IPS-15b (cell line): ENCODE measurements around the gene NAA25.
A peak's percentile ranks its signal among the peaks of the same experiment; 100 is the strongest.

Experiments
- H3K27me3 ChIP-seq: one replicate; pipeline ENCODE4 v1.6.1; 2013; ENCODE audit warnings: low read length; ENCODE audit not compliant: control insufficient read depth, insufficient read depth
- H3K36me3 ChIP-seq: one replicate; pipeline ENCODE4 v1.6.1; 2013; ENCODE audit warnings: low read length; ENCODE audit not compliant: control insufficient read depth, insufficient read depth
- H3K4me1 ChIP-seq: one replicate; pipeline ENCODE4 v1.6.1; 2013; ENCODE audit warnings: mild to moderate bottlenecking, low read length; ENCODE audit not compliant: control insufficient read depth, insufficient read depth
- H3K4me3 ChIP-seq: one replicate; pipeline ENCODE4 v1.5.1; 2013; ENCODE audit warnings: low read depth, low read length
- H3K9ac ChIP-seq: one replicate; pipeline ENCODE4 v1.6.1; 2013; ENCODE audit warnings: low read depth, mild to moderate bottlenecking, low read length
- H3K9me3 ChIP-seq: one replicate; pipeline ENCODE4 v1.6.1; 2013; ENCODE audit warnings: mild to moderate bottlenecking, low read length; ENCODE audit not compliant: control insufficient read depth, insufficient read depth

The NAA25 gene

GRCh38 chr12:112108202-112109079 is at the start of gene NAA25:
Gene NAA25, minus strand, starts transcription at chr12:112108783. Its CDS starts 10 bp downstream, at chr12:112108773.
- H3K9ac ChIP-seq = peak within 1 kb of the TSS; percentile 98
- peaks cover 19% of the 10 kb centered on the region for H3K4me1 ChIP-seq
- no peaks in the 10 kb centered on the region for H3K27me3 ChIP-seq
- H3K36me3 ChIP-seq = no peaks in the 10 kb centered on the region
- H3K4me3 ChIP-seq = peak within 1 kb of the TSS; percentile 100
- no peaks in the 10 kb centered on the region for H3K9me3 ChIP-seq

GRCh38 chr12:112153893-112154219 is 45.3 kb upstream of the NAA25 start:
- no peak overlapping the region for H3K4me3 ChIP-seq
- no peaks in the 10 kb centered on the region for H3K4me1 ChIP-seq
- no peaks in the 10 kb centered on the region for H3K27me3 ChIP-seq
- no peak overlapping the region for H3K9ac ChIP-seq
- peaks cover 33% of the 10 kb centered on the region for H3K36me3 ChIP-seq
- H3K9me3 ChIP-seq = no peaks in the 10 kb centered on the region

- Histone ChIP-seq H3K9me3 (no peaks in the 10 kb centered on the region), H3K27me3 (no peaks in the 10 kb centered on the region), H3K4me3 (no peak overlapping the region), H3K4me1 (no peaks in the 10 kb centered on the region), H3K36me3 (peaks cover 33% of the 10 kb centered on the region), H3K9ac (no peak overlapping the region)
These were observed 44.8 kb upstream of the NAA25 start for GRCh38 chr12:112153181-112153892.

GRCh38 chr12:112151766-112152541 is 43.4 kb upstream of the NAA25 start:
- Histone ChIP-seq H3K9me3 (no peaks in the 10 kb centered on the region), H3K9ac (no peak overlapping the region), H3K27me3 (no peaks in the 10 kb centered on the region), H3K4me3 (no peak overlapping the region), H3K36me3 (peaks cover 33% of the 10 kb centered on the region), H3K4me1 (no peaks in the 10 kb centered on the region)

GRCh38 chr12:112149596-112149995 is 41.0 kb upstream of the NAA25 start:
- H3K9ac ChIP-seq = no peak overlapping the region
- H3K27me3 ChIP-seq = no peaks in the 10 kb centered on the region
- H3K36me3 ChIP-seq = peaks cover 48% of the 10 kb centered on the region
- H3K9me3 ChIP-seq = no peaks in the 10 kb centered on the region
- H3K4me3 ChIP-seq = no peak overlapping the region
- H3K4me1 ChIP-seq = no peaks in the 10 kb centered on the region

GRCh38 chr12:112148031-112148513 is 39.5 kb upstream of the NAA25 start:
- H3K36me3 ChIP-seq = peaks cover 47% of the 10 kb centered on the region

GRCh38 chr12:112146123-112146522 is 37.5 kb upstream of the NAA25 start:
- H3K9me3 ChIP-seq = no peaks in the 10 kb centered on the region
- H3K36me3 ChIP-seq = peaks cover 41% of the 10 kb centered on the region
- H3K4me1 ChIP-seq = no peaks in the 10 kb centered on the region
- no peak overlapping the region for H3K9ac ChIP-seq
- H3K27me3 ChIP-seq = no peaks in the 10 kb centered on the region
- no peak overlapping the region for H3K4me3 ChIP-seq

More at GRCh38 chr12:112148031-112148513, 39.5 kb upstream of the NAA25 start:
- H3K4me3 ChIP-seq = no peak overlapping the region
- no peak overlapping the region for H3K9ac ChIP-seq
- no peaks in the 10 kb centered on the region for H3K4me1 ChIP-seq
- H3K9me3 ChIP-seq = no peaks in the 10 kb centered on the region
- H3K27me3 ChIP-seq = no peaks in the 10 kb centered on the region

- Histone ChIP-seq H3K9ac (no peak overlapping the region), H3K36me3 (peaks cover 37% of the 10 kb centered on the region), H3K27me3 (no peaks in the 10 kb centered on the region), H3K4me1 (no peaks in the 10 kb centered on the region), H3K4me3 (no peak overlapping the region), H3K9me3 (no peaks in the 10 kb centered on the region)
These were observed 32.1 kb upstream of the NAA25 start for GRCh38 chr12:112140728-112141127.

- H3K36me3 ChIP-seq = peaks cover 8% of the 10 kb centered on the region
- no peaks in the 10 kb centered on the region for H3K9me3 ChIP-seq
- no peak overlapping the region for H3K4me3 ChIP-seq
- no peaks in the 10 kb centered on the region for H3K4me1 ChIP-seq
- no peak overlapping the region for H3K9ac ChIP-seq
- H3K27me3 ChIP-seq = no peaks in the 10 kb centered on the region
These were observed 26.1 kb upstream of the NAA25 start for GRCh38 chr12:112134731-112135130.

GRCh38 chr12:112133418-112133817 is 24.8 kb upstream of the NAA25 start:
- Histone ChIP-seq H3K9ac (no peak overlapping the region), H3K4me3 (no peak overlapping the region), H3K27me3 (no peaks in the 10 kb centered on the region), H3K36me3 (peaks cover 2% of the 10 kb centered on the region), H3K4me1 (no peaks in the 10 kb centered on the region), H3K9me3 (no peaks in the 10 kb centered on the region)

- Histone ChIP-seq H3K4me1 (no peaks in the 10 kb centered on the region), H3K4me3 (no peak overlapping the region), H3K27me3 (no peaks in the 10 kb centered on the region), H3K9ac (no peak overlapping the region), H3K9me3 (no peaks in the 10 kb centered on the region), H3K36me3 (no peaks in the 10 kb centered on the region)
These were observed 23.1 kb upstream of the NAA25 start for GRCh38 chr12:112131686-112132085.
